Sigmoid colon (tissue), 4 donors: ENCODE results near the gene CHCHD6.

Source experiments
- POLR2A ChIP-seq, 2 donors: fragments of 450-650 bp; IDR thresholded peaks; one replicate each; pipeline ENCODE4 v1.6.1; 2016; ENCODE audit warnings: antibody characterized with exemption in 2 of 2, mild to moderate bottlenecking in 2 of 2, moderate library complexity in 2 of 2
- POLR2AphosphoS5 ChIP-seq, 4 donors: sonication (generic); formaldehyde crosslinking; IDR thresholded peaks; one replicate each; pipeline ENCODE4 v1.6.1; 2017; ENCODE audit warnings: antibody characterized with exemption in 4 of 4
- TF ChIP-seq, protein P1 (sequence below), 4 experiments: fragments of 450-650 bp in 3 of 4; fragments of 200-600 bp in 1 of 4; IDR thresholded peaks; one replicate each; pipeline ENCODE4 v1.5.1; 2016 to 2019; ENCODE audit warnings: antibody characterized with exemption in 4 of 4, mild to moderate bottlenecking in 3 of 4, moderate library complexity in 2 of 4

DNA sequence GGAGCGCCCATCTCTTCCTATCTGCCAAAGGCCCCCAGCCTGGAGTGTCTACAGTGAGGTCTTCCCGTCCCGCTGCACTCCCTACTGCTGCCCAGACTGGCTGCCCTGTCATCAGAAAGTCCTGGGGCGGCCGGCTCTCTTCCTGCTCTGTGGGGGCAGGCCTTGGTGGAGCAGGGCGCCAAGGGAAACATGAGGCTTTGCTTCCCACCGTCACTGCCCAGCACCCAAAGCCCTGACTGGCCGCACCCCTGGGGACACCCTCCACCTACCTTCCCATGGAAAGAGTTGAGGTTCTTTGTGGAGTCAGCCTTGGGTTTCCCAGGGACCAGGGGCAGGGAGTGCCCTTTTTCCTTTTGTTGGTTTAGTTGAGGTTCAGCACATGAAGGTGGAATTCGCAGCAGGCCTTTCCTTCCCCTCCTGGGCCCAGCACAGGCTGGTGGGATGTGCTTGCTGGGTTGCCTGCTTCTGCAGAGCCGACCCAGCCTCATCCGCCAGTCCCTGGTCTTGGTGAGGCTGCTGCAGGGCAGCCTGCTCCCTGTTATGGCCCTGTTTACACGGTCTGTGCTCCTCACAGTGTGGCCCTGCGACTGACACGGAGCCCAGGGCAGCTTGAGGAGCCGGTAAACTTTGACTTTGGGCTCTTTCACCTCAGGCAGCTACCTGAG is 227.0 kb downstream of the CHCHD6 start:
- TF ChIP-seq, protein P1, sequence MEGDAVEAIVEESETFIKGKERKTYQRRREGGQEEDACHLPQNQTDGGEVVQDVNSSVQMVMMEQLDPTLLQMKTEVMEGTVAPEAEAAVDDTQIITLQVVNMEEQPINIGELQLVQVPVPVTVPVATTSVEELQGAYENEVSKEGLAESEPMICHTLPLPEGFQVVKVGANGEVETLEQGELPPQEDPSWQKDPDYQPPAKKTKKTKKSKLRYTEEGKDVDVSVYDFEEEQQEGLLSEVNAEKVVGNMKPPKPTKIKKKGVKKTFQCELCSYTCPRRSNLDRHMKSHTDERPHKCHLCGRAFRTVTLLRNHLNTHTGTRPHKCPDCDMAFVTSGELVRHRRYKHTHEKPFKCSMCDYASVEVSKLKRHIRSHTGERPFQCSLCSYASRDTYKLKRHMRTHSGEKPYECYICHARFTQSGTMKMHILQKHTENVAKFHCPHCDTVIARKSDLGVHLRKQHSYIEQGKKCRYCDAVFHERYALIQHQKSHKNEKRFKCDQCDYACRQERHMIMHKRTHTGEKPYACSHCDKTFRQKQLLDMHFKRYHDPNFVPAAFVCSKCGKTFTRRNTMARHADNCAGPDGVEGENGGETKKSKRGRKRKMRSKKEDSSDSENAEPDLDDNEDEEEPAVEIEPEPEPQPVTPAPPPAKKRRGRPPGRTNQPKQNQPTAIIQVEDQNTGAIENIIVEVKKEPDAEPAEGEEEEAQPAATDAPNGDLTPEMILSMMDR (IDR thresholded peaks at IDR 0.05), result no peak
- no peak for TF ChIP-seq POLR2AphosphoS5 (IDR thresholded peaks at IDR 0.05)
- TF ChIP-seq POLR2A (IDR thresholded peaks at IDR 0.05), result no peak
